Transverse colon (tissue), 4 donors: ENCODE data around the gene HOXB6. TPM values are rescaled to one million over a fixed set of nuclear protein-coding genes. Genes with fewer than 3 reads are reported as not detected.
A peak's percentile ranks its signal among the peaks of the same experiment; 100 is the strongest.

Source experiments
- DNase-seq: peaks from one replicate; pipeline ENCODE4 v3.0.0-alpha.2; 2019
- H3K27ac ChIP-seq, 4 donors: fragments of 200-600 bp; sonication (generic); 2 replicates each; pipeline ENCODE4 v1.5.1; 2016 to 2018; ENCODE audit warnings: inconsistent platforms in 4 of 4
- H3K27me3 ChIP-seq: fragments of 200-600 bp; sonication (generic); 2 replicates; pipeline ENCODE4 v1.5.1; 2017; ENCODE audit warnings: inconsistent platforms
- H3K36me3 ChIP-seq, 4 donors: fragments of 200-600 bp; sonication (generic); 2 replicates each; pipeline ENCODE4 v1.5.1; 2017 to 2019; ENCODE audit warnings: inconsistent platforms in 4 of 4
- H3K4me1 ChIP-seq, 4 donors: fragments of 200-600 bp; sonication (generic); 2 replicates each; pipeline ENCODE4 v1.5.1; 2017 to 2020; ENCODE audit warnings: inconsistent platforms in 4 of 4
- H3K4me3 ChIP-seq, 4 donors: fragments of 200-600 bp; sonication (generic); 1 replicate in 1 of 4; 2 replicates in 3 of 4; pipeline versions ENCODE4 v1.5.1 to v1.6.1; 2017 to 2019; ENCODE audit warnings: inconsistent platforms in 4 of 4
- H3K9me3 ChIP-seq, 2 donors: fragments of 200-600 bp; sonication (generic); 2 replicates each; pipeline ENCODE4 v1.5.1; 2017 to 2019; ENCODE audit warnings: inconsistent platforms in 2 of 2
- EP300 ChIP-seq: sonication (generic); formaldehyde crosslinking; IDR thresholded peaks from one replicate; pipeline ENCODE4 v1.6.1; 2017; ENCODE audit warnings: antibody characterized with exemption, low read depth
- POLR2A ChIP-seq: fragments of 450-650 bp; IDR thresholded peaks from one replicate; pipeline ENCODE4 v1.6.1; 2016; ENCODE audit warnings: antibody characterized with exemption, mild to moderate bottlenecking, moderate library complexity
- POLR2AphosphoS5 ChIP-seq, 3 donors: sonication (generic); formaldehyde crosslinking; IDR thresholded peaks; one replicate each; pipeline ENCODE4 v1.6.1; 2016; ENCODE audit warnings: antibody characterized with exemption in 3 of 3
- WGBS, 2 donors: methylation state at CpG; one replicate each; pipeline ENCODE4 v1.1.5; 2018; ENCODE audit warnings: low coverage in 1 of 2; 5-methylcytosine and 5-hydroxymethylcytosine counted together
- in situ Hi-C, 4 donors: fragments of 200-750 bp; cut with MboI; loops; one replicate each; pipeline versions ENCODE4 v1.15.0 to v1.15.1; 2017; ENCODE audit warnings: low sequenced_read_pairs in 3 of 4, low pct_ligation_motif_present in 1 of 4, low pct_unique_long_range_greater_than_20kb in 1 of 4
- intact Hi-C: fragments of 100-400 bp; cut with DNase I; formaldehyde crosslinking; loops from one replicate; pipeline ENCODE4 v1.15.1; 2023; ENCODE audit warnings: low total_unique reads
- total RNA-seq, 4 donors: library from RNA; depleted of rRNA; stranded (reverse); fragments of >200 nt; gene quantifications; one replicate each; pipeline ENCODE4 v1.1.0, GENCODE V29; 2016
- TF ChIP-seq, protein P1 (sequence below), 5 experiments: fragments of 200-600 bp in 3 of 5; fragments of 450-650 bp in 2 of 5; sonication (generic) in 3 of 5; IDR thresholded peaks; 1 replicate in 2 of 5; 2 replicates in 3 of 5; pipeline ENCODE4 v1.5.1; 2016 to 2017; ENCODE audit warnings: antibody characterized with exemption in 5 of 5, inconsistent platforms in 3 of 5, mild to moderate bottlenecking in 2 of 5, moderate library complexity in 1 of 5

HOXB6 gene
- total RNA-seq, 4 donors from 2014 or later: 42.7 to 78.4 (median 62.5) TPM

DNA sequence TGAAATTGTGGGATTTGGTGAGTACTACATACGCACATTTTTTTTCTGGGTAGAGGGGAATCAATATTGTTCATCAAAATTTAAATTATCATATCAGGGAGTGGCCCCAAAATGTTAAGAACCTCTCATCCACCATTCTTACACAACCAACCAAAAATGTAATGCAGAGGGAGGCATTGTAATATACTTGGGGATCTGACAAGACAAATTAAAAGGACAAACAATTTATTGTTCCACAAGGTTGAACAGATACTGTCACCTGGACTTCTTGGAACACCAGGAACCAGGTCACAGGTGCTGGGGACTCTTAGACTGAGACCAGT is 36.0 kb upstream of the HOXB6 start:
- H3K4me3 ChIP-seq: peak overlapping the region in 1 of 4 donors; percentile 57
- H3K4me1 ChIP-seq: peaks cover 0 to 47% (median 21%) of the 10 kb centered on the region in 4 donors
- H3K36me3 ChIP-seq: no peaks in the 10 kb centered on the region
- no peaks in the 10 kb centered on the region for H3K9me3 ChIP-seq
- in situ Hi-C loops: no loop called here
- WGBS, 2 donors: 63 to 80% methylated on average over 1 of the region's 1 CpG
- H3K27me3 ChIP-seq: peaks cover 98% of the 10 kb centered on the region
- intact Hi-C loops: no loop called here
- TF ChIP-seq, protein P1, sequence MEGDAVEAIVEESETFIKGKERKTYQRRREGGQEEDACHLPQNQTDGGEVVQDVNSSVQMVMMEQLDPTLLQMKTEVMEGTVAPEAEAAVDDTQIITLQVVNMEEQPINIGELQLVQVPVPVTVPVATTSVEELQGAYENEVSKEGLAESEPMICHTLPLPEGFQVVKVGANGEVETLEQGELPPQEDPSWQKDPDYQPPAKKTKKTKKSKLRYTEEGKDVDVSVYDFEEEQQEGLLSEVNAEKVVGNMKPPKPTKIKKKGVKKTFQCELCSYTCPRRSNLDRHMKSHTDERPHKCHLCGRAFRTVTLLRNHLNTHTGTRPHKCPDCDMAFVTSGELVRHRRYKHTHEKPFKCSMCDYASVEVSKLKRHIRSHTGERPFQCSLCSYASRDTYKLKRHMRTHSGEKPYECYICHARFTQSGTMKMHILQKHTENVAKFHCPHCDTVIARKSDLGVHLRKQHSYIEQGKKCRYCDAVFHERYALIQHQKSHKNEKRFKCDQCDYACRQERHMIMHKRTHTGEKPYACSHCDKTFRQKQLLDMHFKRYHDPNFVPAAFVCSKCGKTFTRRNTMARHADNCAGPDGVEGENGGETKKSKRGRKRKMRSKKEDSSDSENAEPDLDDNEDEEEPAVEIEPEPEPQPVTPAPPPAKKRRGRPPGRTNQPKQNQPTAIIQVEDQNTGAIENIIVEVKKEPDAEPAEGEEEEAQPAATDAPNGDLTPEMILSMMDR (IDR thresholded peaks at IDR 0.05): no peak
- no peak for TF ChIP-seq EP300
- no peak for TF ChIP-seq POLR2A
- TF ChIP-seq POLR2AphosphoS5 (IDR thresholded peaks at IDR 0.05): no peak
- H3K27ac ChIP-seq: peak overlapping the region; percentile 86 to 93 (median 90)
- no peak for DNase-seq

DNA sequence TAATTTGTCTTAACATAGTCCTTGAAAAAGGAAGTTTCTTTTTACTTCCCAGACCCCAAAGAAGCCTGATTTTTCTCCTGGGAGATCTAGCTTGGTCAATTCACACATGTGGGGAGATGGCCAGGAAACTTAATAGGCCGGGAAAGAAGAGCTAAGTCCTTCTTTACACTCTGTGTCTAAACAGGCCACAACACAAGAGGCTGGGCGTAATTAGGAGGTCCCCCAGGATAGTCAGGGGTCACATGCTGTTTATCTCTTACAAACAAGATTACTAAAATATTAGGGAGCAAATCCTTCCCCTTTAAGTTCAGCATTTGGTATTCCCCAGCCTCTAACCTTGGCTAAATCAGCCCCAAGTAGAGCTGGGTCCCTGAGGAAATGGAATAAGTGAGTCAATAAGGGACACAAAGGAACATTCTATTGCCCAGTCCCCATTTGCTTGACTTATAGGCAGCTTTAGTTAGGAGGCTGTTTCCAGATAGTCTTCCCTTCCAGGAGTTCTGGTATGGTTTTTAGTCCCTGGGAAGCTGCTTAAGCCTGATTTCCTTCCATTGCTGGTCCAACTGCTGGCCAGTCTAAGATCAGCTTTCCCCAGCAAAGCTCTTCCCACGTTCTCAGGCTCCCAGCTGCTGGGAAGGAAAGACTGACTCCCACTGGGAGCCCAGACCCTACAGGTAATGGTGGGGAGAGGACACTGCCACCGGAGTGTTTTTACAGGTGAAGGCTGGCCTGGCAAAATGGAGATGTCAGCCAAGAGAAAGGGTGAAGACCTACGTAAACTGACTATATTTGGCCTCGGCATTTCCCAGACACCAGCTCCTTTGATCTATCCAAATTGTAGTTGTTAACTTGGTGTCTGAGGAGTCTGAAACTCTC is 35.4 kb upstream of the HOXB6 start:
- no peaks in the 10 kb centered on the region for H3K9me3 ChIP-seq
- DNase-seq: no peak
- H3K27ac ChIP-seq: peak overlapping the region; percentile 86 to 93 (median 90)
- H3K27me3 ChIP-seq: peaks cover 98% of the 10 kb centered on the region
- H3K4me1 ChIP-seq: peaks cover 0 to 53% (median 26%) of the 10 kb centered on the region in 4 donors
- WGBS, 2 donors: 57 to 92% methylated on average over 2 to 6 of the region's 6 CpGs
- no peaks in the 10 kb centered on the region for H3K36me3 ChIP-seq
- TF ChIP-seq POLR2AphosphoS5 (IDR thresholded peaks at IDR 0.05): no peak
- no peak for TF ChIP-seq POLR2A
- TF ChIP-seq, protein P1 (IDR thresholded peaks at IDR 0.05): no peak
- TF ChIP-seq EP300: no peak
- H3K4me3 ChIP-seq: no peak overlapping the region
- intact Hi-C loops (no loop called here), in situ Hi-C loops (no loop called here)

DNA sequence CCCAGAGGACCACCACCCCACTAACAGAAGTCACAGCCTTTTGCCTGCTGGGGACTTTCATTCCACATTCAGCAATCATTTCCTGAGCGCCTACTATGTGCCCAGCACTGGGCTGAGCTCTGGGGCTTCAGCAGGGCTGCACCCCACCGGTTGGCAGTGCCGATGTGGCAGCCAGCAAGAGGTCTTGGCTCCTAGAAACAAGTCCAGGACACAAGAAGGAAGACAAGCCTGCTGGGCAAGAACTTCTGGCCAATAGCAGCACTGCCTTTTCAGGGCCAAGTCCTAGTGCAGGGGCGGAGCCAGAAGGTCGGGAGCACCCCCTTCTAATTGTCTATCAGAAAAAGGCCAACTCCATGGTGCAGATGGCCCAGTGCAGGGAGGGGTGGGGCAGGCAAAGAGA is 34.4 kb upstream of the HOXB6 start:
- H3K4me1 ChIP-seq: peaks cover 0 to 64% (median 32%) of the 10 kb centered on the region in 4 donors
- in situ Hi-C loops: no loop called here
- H3K27me3 ChIP-seq: peaks cover 98% of the 10 kb centered on the region
- intact Hi-C loops: no loop called here
- H3K4me3 ChIP-seq: peak overlapping the region in 3 of 4 donors; percentile 5 to 25 (median 17)
- peak; percentile 87 for DNase-seq
- no peak for TF ChIP-seq EP300
- TF ChIP-seq POLR2AphosphoS5 (IDR thresholded peaks at IDR 0.05): peak; percentile 71 to 92 (median 92)
- peak; percentile 82 for TF ChIP-seq POLR2A
- TF ChIP-seq, protein P1 (IDR thresholded peaks at IDR 0.05): no peak
- WGBS, 2 donors: 33% methylated on average over 5 of the region's 5 CpGs; no CpG with 5 or more reads in 1 of the 2 donors
- no peaks in the 10 kb centered on the region for H3K36me3 ChIP-seq
- H3K27ac ChIP-seq: peak overlapping the region; percentile 86 to 93 (median 90)
- H3K9me3 ChIP-seq: no peaks in the 10 kb centered on the region

DNA sequence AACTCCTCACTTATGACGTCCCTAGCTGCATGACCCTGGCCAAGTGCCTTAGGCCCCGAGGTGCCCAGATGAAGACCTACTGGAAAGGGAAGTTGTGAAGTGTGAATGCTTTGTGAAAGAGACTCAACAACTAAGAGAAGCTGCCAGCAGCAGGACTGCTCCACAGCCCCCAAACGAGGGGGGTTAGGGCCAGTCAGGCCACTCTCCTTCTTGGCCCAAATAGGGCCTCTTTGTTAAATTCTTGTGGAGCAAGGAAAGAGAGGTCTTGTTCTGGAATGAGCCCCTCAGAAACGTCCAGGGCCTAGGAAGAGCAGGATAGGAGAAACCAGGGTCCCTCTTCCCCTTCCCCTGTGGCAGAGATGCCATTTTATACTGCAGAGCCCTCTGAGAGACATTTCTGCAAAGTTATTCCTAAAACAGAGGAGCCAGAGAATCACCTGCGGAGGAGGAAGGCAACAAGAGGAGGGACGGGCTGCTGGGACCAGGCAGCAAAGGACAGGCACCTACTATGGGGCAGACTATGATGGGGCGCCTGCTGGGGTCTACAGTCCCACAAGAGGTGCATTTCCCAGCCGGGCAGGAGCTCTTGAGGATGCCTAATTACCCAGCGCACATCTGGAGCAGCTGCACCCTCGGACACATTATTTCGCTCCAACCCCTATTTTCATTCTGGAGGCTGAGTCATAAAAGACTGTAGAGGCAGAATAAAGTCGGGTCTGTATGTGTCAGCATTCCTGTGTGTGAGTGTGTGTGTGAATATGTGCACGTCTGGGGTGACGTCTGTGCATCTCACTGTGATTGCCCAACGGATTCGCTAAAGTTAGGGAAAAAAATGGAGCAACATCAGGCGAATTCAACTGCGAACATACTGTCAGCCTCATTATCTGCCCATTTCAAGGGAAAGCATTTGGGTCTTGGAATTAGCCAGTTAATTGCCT is 32.8 kb upstream of the HOXB6 start:
- Histone ChIP-seq H3K9me3 (no peaks in the 10 kb centered on the region), H3K27ac (peak overlapping the region; percentile 86 to 93 (median 90)), H3K4me1 (peaks cover 0 to 77% (median 46%) of the 10 kb centered on the region in 4 donors), H3K4me3 (peak overlapping the region in 2 of 4 donors; percentile 2 to 25), H3K36me3 (no peaks in the 10 kb centered on the region), H3K27me3 (peaks cover 98% of the 10 kb centered on the region)
- DNase-seq: no peak
- intact Hi-C loops (no loop called here), in situ Hi-C loops (no loop called here)
- WGBS, 2 donors: 36 to 58% methylated on average over 10 to 18 of the region's 18 CpGs
- TF ChIP-seq, protein P1 (IDR thresholded peaks at IDR 0.05): no peak
- TF ChIP-seq POLR2A (no peak), EP300 (no peak)
